GM19099 (cell line): Measurements from ENCODE around the gene RNF213.

Source experiments
- POLR2A ChIP-seq: IDR thresholded peaks from 3 replicates; pipeline ENCODE4 v1.6.1; 2011; ENCODE audit warnings: low read depth; ENCODE audit not compliant: insufficient read length; ENCODE audit errors: extremely low read depth

Gene RNF213

DNA sequence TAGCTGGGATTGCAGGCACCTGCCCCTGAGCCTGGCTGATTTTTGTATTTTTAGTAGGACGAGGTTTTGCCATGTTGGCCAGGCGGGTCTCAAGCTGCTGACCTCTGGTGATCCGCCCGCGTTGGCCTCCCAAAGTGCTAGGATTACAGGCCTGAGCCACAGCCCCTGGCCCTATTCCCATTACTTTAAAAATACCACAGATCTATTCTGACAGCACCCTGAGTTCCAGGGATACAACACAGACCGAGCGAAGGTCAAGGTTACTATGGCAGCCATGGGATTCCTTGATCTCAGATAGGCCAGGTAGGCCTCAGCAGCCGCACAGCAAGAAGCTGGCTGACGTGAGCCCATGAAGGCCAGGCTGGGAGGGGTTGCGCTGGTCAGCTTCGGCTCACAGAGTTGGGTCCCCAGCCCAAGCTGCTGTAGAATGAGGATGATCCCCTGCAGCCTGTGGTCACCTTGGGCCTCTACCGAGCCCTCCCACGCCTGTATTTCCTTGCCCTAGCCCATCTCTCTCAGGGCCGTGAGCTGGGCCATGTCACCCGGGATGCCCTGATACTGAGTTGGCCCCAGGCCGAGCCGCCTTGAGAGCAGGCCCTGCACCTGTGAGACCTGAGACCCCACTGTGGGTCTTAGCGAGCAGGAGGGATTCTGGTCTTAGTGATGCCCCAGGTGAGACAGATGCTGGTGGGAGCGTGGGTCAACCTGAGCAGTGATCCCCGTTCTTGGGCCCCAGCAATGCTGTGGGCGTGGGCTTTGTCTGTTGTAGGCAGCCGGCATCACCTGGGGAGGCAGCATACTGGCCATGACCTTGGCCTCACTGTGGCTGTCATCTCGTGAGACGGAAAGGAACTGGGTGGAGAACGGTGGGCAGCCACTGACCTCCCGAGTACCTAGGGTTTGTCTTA, 16.9 kb upstream of the RNF213 start:
- TF ChIP-seq POLR2A = no peak

DNA sequence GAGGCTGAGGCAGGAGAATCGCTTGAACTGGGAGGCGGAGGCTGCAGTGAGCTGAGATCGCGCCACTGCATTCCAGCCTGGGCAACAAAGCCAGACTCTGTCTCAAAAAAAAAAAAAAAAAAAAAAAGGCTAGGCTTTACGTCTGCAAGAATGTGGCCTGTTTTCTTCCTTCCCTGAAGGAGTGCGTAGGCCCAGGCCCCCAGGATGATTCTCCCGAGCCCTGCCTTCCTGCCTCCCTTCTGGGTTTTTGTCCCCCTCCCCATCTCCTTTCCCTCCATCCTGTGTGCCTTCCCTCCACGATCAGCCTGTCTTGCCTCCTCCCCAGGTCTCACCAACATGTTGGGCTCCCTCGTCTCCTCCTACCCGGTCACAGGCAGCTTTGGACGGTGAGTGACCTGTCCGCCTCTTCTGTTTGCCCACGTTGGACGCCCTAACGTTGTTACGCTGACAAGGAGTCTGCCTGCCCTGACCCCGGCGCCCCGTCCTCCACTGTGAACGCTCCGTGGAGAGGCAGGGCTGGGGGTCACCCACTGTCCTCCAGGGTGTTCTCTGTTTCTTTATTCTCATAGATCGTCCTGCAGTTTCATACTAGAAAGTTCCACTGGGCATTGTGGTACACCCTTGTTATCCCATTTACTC, 15.7 kb upstream of the RNF213 start:
- TF ChIP-seq POLR2A = no peak

DNA sequence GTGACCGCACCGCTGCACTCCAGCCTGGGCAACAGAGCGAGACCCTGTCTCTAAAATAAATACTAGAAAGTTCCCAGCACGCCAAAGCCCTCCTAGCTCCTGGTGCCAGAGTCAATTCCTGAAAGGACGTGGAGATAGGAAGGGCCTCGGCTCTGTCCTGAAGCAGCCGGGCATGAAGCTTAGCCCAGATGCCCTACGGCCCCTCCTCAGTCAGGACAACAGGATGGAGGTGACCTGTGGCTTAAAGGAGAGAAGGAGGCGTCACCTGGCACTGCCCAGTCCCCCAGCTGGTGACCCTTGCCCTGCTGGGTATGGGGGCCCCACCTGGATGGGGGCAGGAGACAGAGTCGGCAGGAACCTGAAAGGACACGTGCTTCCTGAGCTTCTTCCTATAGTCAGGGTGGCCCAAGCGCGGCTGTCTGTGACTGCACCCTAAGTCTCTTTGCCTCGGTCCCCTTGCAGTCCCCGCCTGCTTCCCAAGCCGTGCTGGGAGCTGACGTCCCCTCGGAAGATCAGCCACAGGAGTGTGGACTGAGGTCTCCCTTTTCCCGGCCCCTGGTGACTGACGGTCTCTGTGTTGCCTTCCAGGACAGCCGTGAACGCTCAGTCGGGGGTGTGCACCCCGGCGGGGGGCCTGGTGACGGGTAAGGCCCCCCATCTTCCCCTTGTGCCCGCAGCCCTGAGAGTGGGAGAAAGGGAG, 14.9 kb upstream of the RNF213 start:
- no peak for TF ChIP-seq POLR2A

DNA sequence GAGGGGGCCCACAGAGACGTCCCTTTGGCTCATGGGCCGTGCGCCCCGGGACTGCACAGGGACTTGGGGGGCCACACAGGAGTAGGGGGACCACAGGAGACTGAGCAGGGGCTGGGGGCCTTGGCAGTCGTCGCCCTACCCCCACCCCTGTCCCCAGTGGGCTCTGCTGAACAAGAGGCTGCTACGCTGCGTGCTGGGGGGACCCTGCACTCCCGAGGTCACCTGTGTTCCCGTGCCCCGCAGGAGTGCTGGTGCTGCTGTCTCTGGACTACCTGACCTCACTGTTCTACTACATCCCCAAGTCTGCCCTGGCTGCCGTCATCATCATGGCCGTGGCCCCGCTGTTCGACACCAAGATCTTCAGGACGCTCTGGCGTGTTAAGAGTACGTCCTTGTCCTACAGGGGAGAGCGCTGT, 14.4 kb upstream of the RNF213 start:
- TF ChIP-seq POLR2A = no peak

DNA sequence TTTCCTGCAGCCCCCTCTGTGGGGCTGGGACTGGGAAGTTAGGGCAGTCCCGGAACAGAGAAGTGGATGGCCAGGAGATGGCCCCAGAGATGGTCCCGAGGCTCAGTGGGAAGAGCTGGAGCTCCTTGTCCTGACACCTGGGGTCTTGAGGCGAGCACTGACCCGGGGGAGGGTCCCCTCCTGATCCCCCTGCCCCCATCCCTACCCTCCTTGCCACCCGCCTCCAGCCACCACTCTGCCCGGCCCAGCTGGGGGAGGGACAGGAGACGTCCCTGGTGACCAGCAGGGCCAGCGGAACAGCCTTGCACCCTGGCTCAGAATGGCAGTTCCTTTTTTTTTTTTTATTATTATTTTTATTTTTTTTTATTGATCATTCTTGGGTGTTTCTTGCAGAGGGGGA, 13.9 kb upstream of the RNF213 start:
- TF ChIP-seq POLR2A = no peak

DNA sequence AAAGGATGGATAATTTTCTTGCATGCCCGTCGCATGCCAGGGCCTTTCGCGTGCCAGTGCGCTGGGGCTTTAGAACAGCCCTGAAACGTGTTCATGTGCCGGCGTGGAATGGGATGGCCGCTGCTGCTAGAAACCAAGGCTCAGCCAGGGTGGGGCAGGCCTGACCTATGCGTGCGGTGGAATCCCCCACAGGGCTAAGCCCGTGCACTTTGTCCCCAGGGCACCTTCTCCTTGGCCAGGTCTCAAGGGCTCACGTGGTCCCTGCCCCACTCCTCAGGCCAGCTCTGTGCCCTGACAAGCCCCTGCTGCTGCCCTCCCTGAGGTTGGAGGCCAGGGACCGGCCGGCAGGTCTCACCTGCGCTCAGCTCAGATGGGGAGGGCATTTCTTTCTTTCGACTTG, 13.1 kb upstream of the RNF213 start:
- TF ChIP-seq POLR2A = no peak

DNA sequence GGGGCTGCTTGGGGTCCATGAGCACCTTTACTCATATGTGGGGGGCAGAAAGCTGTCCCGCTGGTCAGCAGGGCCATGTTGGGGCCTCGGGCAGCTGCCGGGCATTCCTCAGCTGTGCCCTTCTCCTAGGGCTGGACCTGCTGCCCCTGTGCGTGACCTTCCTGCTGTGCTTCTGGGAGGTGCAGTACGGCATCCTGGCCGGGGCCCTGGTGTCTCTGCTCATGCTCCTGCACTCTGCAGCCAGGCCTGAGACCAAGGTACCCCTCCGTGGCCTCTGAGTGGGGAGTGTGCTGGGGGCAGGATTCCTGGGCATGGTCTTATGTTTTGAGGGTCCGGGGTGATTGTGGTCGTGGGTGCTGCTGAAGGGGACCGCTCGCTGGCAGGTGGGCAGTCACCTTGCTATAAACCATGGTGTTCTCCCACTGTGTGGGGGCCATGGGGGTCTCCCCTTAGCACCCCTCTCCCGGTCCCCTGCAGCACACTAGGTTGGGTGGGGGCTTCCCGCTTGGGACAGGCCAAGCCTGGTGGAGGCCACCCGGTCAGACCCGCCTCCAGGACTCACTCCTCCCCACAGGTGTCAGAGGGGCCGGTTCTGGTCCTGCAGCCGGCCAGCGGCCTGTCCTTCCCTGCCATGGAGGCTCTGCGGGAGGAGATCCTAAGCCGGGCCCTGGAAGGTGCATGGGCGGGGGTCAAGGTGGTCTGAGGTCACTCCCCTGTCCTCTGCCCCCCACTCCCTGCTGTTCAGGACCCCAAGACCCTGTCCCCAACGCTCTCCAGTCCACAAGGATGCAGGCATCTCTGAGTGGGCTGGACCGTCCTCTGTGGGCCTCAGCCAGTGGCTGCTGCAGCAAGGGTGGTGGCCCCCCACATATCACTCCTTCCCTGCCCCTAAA, 12.4 kb upstream of the RNF213 start:
- TF ChIP-seq POLR2A = no peak

DNA sequence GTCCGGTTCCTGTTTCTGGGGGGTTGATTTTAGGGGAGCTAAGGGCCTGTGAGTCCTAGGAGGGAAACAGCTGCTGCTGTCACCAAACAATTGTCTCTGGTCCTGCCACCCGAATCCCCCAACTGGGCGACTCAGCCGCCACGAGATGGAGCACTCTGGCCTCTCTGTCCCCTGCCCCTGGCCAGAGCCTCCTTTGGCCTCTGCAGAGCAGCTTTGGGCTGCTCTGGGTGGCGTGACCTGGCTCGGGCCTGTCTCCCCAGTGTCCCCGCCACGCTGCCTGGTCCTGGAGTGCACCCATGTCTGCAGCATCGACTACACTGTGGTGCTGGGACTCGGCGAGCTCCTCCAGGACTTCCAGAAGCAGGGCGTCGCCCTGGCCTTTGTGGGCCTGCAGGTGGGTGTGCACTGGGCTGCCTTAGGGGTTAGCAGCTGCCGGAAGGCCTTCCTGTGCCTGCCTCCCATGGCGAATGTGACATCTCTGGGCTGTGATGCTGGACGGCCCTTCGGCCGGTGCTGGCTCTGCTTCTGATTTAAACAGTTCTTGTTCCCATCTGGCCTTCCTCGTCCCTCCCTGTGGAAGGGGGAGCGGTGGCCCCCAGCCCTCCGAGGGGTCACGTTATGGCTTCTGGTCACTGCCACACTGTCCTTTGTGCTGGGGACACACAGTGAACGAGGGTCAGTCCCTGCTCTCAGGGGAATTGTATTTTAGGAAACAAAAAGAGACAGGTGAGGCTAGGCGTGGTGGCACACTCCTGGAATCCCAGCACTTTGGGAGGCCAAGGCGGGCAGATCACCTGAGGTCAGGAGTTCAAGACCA, 11.6 kb upstream of the RNF213 start:
- no peak for TF ChIP-seq POLR2A

DNA sequence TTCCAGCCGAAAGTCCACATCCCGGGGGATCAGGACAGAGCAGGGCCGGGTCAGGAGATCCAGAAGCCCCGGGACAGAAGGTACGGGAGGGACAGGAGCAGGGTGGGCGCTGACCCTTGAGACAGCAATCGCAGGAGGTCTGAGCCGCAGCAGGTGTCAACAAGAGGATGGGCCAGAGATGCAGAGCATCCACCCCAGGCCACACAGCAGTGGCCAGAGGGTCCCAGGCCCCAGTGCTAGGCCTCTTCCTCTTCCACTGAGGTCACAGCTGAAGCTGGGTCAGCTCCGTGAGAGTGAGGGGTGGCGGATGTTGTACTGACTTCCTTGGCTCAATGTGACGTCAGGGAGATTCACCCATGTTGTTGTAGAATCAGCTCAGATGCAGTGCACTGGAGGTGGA, 8.7 kb upstream of the RNF213 start:
- no peak for TF ChIP-seq POLR2A

DNA sequence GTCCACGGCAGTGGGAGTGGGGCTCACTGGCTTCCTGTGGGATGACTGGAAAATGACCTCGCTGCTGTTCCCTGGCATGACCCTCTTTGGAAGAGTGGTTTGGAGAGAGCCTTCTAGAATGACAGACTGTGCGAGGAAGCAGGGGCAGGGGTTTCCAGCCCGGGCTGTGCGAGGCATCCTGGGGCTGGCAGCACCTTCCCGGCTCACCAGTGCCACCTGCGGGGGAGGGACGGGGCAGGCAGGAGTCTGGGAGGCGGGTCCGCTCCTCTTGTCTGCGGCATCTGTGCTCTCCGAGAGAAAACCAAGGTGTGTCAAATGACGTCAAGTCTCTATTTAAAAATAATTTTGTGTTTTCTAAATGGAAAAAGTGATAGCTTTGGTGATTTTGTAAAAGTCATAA, 7.8 kb upstream of the RNF213 start:
- no peak for TF ChIP-seq POLR2A

DNA sequence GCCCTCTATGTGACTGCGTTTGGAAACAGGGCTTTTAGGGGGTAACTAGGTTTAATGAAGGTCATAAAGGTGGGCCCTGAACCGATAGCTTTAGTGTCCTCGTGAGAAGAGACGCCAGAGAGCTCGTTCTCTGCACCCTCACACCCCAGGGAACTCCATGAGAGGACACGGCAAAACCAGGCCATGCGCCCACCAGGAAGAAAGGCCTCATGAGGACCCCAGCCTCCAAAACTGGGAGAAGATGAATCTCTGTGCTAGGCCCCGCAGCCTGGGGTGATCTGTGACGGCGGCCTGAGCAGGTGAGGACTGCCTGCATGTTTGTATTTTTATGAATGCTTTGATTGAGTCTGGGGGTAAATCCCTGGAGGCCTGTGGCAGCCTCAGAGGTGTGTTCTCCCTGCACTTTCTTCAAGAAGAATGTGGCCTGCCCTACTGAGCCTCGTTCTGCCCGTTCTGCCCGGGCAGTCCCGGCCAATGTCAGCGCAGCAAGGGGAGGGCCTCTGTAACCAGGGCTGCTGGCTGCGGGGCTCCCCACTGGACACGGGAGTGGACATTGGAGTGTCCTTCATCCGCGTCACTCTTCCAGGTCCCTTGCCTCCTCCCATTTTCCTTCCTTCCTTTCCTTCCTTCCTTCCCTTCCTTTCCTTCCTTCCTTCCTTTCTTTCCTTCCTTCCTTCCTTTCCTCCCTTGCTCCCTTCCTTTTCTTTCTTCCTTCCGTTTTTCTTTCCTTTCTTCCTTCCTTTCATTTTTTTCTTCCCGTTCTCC, 6.8 kb upstream of the RNF213 start:
- no peak for TF ChIP-seq POLR2A

DNA sequence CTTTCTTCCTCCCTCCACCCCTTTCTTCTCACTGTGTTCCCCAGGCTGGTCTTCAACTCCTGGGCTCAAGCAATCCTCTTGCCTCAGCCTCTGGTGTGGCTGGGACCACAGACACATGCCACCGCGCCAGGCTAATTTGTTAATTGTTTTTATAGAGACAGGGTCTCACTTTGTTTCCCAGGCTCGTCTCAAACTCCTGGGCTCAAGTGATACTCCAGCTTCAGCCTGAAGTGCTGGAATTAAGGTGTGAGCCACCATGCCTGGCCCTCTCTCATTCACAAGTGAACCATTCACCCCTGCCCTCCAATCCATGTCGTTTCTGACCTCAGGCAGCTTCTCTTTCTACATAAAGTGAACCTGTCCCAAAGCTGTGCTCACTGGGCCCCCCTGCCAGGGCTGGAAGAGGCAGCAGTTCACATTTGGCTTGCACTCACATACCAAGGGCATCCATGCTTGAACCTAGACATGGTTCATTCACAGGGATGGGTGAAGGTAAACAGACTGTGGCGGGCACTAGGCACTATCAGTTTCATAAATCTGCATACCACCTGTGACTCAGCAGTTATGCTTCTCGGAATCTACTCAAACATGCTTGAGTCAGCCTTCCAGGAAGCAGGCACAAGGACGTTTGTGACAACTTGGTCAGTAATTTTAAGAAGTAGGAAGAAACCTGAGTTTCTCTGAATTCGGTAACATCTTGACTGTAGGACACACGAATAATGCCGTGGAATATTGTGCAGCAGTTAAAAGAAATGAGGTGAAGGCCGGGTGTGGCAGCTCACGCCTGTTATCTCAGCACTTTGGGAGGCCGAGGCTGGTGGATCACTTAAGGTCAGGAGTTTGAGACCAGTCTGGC, 6.0 kb upstream of the RNF213 start:
- no peak for TF ChIP-seq POLR2A

DNA sequence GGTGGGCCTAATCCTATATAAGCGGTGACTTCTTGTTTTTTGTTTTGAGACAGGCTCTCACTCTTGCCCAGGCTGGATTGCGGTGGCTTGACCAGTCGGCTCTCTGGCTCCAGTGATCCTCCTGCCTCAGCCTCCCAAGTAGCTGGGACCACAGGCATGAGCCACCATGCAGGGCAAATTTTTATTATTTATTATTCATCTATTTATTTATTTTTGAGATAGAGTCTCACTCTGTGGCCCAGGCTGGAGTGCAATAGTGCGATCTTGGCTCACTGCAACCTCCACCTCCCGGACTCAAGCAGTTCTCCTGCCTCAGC, 4.7 kb upstream of the RNF213 start:
- TF ChIP-seq POLR2A = no peak

DNA sequence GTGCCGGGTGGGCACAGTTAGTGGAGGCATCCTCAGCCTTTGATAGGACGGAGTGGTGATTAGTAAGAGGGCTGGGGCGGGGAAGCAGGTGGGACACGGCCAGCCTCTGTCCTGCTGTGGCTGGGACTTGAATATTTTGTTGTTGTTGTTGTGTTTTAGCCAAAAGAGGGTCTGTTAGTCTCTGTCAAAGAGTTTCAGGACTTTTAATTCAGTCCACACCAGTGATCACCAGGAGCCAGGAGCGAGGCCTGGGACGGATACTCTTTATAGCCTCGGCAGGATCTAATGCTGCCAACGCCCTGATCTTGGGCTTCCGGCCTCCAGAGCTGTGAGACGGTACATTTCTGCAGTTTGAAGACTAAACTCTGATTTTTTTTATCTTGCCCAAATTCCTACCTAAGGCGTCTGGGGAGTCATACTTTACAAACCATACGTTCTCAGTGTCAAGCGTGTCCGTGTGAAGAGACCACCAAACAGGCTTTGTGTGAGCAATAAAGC, 2.9 kb upstream of the RNF213 start:
- no peak for TF ChIP-seq POLR2A
